ENCODE measurements around the gene KRT85.
"Not testable (repeated sequence)": the region's sequence is repeated elsewhere in the genome, so short reads cannot be mapped to it uniquely, and the experiment has no call there.

The KRT85 gene

DNA sequence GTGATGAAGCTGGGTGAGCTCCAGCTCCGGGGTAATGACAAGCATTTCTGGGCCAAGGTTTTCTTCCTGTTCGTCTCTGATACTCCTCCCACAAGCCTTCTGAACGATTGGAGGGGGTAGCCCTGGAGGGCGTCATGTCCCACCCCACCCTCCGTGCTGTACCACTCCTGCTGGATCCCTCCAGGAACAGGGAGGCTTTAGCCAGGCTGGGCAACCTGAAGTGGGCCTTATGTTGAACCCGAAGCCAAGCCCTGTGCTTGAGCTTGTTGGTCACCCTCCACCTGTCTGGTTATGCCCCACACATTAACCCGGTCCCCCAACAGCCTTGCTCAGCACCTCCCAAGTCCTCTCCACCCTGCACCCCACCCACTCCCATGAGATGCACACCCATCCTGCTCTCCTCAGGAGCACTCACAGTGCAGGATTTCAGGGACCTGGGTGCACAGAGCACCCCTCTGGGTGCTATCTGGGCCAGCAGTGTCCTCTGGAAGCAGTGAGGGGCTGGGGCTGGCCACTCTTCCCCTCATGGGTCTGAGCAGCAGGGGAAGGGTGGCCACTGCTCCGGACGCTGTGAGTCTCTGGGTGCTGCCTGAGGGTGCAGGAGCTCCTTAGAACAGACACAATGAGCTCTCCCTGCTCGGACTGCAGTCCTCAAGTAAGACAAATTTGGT lies 39.3 kb downstream of the KRT85 start:
- FAIRE-seq (no peak), DNase-seq (ENCODE audit: low spot score) (no peak)

- FAIRE-seq (peak; percentile 88), DNase-seq (ENCODE audit: low spot score) (peak; percentile 91)
Observed at GRCh38 chr12:52327052-52327829, 40.0 kb downstream of the KRT85 start.

DNA sequence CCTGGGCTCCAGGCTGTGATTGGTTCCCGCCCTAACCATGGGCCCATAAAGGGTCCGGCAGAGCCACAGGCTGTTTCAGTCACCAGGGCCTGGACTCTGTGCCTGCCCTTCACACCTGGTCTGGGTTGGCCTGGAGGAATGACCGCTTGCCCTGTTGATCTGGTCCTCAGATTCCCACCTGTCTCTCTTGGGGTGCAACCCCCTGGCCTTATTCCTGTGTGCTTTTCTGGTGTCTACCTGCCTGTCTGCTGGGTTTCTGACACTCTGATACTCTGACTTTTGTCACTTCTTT lies 43.2 kb downstream of the KRT85 start:
- DNase-seq (ENCODE audit: low spot score), result no peak
- FAIRE-seq, result no peak

DNA sequence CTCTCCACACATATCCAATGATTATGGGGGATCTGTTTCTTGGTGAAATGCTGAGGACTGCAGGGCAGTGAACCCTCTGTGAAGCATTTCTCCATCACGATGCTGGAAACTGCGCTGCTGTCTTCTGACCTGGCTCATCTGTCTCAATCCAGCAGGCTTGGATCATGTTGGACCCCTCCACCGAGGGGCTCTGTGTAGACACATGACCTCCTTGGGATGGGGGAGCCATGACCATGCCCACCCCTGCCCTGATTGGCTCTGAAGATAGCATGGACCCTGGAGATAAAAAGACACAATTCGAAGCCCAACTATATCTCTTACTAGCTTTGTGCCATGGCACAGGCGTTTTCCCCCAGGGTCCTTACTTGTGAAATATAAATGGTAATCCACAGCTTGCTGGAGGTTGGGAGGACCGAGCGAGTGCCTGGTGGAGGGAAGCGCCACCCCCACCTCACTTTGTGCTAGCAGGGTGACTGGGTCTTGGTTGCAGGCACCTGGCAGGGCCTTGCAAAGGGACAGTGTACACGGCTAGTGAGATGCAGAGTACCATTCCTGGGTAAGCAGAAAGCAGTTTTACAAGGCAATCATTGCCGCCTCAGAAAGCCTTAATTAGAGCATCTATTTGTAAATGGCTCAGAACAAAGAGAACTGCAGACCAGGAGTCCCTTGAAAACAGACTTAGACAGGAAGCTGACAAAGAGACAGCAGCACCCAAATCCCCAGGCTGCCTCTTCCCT lies 43.7 kb downstream of the KRT85 start:
- DNase-seq (ENCODE audit: low spot score), result no peak

GRCh38 chr12:52323001-52323400 lies 44.3 kb downstream of the KRT85 start:
- no peak for FAIRE-seq
- no peak for DNase-seq (ENCODE audit: low spot score)

More for the DNA sequence above, 43.7 kb downstream of the KRT85 start:
- no peak for FAIRE-seq

GRCh38 chr12:52322069-52322468 lies 45.2 kb downstream of the KRT85 start:
- no peak for FAIRE-seq
- DNase-seq (ENCODE audit: low spot score), result no peak

DNA sequence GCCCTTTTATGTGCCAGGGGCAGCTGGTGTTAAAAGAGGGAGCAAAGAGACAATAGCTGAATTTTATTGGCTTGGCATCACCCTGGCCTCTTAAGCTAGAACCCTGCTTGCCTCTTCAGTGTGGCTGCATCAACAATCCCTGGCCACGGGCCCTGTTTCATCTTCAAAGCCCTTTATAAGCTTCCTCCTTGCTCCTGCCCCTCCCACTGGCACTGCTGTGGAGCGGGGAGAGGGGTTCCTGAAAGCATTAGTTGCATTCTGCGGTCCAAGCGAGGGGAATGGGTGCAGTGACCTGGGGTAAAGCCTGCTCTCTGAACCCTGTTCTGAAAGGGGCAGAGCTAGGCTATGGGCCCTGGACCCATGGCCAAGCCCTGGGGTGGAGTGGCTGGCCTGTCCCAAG lies 45.9 kb downstream of the KRT85 start:
- FAIRE-seq, result no peak
- DNase-seq (ENCODE audit: low spot score), result no peak

- DNase-seq (ENCODE audit: low spot score), result no peak
- FAIRE-seq, result no peak
Observed at GRCh38 chr12:52320784-52321400, 46.4 kb downstream of the KRT85 start, which contains the start of gene KRT83. TSS of gene KRT83 (minus strand) at chr12:52321398. CDS start at chr12:52321335, 63 bp downstream.

DNA sequence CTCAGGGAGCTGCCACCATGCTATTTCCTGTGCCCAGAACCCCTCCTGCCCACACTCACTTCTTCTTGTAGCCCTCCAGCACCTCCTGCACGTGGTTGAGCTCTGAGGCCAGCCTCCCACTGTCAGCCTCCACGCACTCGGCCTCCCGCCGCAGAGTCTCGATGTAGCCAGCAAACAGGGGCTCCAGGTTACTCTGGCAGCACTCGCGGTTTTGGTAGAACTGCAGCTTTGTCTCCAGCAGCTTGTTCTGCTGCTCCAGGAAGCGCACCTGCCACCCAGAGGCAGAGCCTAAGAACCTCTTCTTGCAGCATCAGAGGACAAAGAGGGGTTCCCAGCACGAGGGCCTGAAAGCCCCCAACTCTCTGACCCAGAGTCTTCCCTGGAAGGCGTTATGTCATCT lies 48.2 kb downstream of the KRT85 start:
- no peak for FAIRE-seq

GRCh38 chr12:52318241-52318990 lies 48.9 kb downstream of the KRT85 start:
- FAIRE-seq, result no peak

More for the DNA sequence above, 48.2 kb downstream of the KRT85 start:
- DNase-seq (ENCODE audit: low spot score), result no peak

DNA sequence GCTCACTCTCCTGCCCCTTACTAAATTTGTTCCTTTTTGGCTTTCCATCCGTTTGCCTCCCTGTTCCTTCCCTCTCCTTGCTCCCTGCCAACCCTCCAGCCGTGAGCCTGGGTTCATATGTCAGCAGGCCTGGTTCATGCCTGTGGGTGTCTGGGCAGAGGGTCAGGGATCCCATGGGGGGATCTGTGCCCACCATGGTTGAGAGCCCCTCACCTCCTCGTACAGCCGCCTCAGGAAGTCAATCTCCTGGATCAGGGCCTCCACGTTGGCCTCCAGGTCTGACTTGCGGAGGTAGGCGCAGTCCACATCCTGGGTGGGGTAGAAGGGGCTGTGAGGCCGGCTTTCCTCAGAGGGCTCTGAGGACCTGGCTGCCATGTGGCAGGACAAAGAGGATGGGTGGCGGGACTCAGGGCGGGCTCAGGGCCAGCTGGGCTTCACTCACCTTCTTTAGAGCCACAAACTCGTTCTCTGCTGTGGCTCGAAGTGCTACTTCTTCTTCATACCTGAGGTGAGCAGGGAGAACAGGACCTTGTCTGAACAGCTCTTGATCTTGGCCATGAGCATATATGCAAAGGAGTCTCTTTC lies 49.7 kb downstream of the KRT85 start:
- DNase-seq (ENCODE audit: low spot score) (no peak), FAIRE-seq (no peak)

More at GRCh38 chr12:52318241-52318990, 48.9 kb downstream of the KRT85 start:
- DNase-seq (ENCODE audit: low spot score), result no peak

DNA sequence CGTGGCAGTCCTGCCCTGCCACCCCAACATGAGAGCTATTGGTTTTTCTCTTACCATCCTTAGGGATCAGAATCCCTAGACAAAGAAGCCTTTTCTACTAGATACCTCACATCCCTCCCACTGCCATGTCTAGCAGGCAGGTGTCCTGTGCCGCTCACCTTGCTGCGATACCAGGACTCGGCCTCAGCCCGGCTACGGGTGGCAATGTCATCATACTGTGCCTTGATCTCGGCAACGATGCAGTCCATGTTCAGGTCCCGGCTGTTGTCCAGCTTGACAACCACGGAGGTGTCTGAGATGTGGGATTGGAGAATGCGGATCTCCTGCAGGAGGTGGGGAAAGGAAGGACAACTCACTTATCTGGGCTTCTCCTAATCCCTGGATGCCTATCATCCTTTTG lies 50.6 kb downstream of the KRT85 start:
- DNase-seq (ENCODE audit: low spot score), result no peak
- FAIRE-seq, result no peak

DNA sequence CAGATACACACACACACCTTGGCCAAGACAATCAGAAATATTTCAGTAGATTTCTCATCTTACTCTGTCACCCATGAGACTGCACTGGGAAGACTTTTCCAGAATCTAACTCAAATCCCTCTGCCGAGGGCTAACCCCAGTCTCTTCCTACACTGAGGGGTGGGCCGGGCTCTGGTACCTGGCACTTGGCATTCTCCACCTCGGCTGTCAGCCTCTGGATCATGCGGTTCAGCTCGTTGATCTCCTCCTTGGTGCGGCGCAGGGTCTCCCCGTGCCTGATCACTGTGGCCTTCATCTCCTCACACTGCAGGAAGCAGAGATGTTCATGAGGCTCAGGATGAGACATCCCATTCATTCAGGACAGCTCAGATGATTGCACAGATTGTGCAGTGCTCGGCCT lies 51.0 kb downstream of the KRT85 start:
- DNase-seq (ENCODE audit: low spot score) (no peak), FAIRE-seq (no peak)

DNA sequence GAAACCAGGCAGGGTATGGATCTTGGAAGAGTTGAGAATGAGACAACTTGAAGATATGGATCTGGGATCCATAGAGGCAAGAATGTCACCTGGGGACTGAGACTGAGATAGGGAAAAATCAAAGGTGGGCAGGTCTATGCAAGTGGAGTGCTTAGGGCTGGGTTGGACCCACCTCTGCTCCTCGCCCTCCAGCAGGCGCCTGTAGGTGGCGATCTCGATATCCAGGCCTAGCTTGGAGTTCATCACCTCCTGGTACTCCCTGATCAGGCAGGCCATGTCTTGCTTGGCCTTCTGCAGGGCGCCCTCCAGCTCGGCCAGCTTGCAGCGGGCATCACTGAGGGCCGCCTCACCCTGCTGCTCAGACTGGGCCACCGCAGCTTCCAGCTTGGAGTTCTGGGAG lies 51.6 kb downstream of the KRT85 start:
- FAIRE-seq; DNase-seq (ENCODE audit: low spot score): not testable (repeated sequence)

DNA sequence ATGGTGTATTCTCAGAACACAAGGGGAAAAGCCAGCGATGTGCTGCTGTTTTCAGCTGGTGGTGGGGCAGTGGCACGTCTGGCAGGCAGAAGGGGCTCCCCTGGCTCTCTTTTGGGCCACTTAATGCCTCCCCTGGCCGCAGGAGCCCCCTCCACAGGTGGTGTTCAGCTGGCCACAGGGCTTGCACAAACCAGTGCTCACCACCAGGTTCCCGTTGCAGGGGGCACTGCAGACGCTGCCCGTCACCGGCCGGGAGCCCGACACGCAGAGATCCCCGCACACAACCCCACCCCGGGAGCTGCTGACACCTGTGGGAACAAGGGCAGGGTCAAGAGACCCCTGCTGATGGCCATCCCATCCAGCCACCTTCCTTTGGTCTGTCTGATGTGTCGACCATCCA lies 52.8 kb downstream of the KRT85 start:
- FAIRE-seq, result no peak
- no peak for DNase-seq (ENCODE audit: low spot score)

- DNase-seq (ENCODE audit: low spot score) (no peak), FAIRE-seq (no peak)
Observed at GRCh38 chr12:52313926-52314325, 53.4 kb downstream of the KRT85 start.

DNA sequence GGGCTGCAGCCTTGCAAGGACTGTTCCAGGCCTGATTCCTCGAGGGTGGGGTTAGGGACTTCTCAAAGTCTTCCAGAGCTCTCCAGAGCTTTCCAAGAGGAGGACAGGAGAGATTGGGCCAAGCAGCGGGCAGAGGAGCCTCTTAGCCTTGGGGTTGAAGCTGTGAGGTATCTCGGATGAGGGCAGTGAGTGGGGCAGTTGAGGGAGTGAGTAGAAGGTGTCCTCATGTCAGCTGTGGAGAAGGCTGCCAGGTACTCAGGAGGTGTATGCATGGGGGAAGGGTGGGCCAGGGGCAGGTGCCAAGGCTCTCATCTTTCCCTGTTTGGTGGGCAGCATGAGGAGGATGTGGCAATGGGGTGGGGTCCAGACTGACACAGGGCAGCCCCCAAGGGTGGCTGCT lies 53.8 kb downstream of the KRT85 start:
- DNase-seq (ENCODE audit: low spot score), result no peak
- no peak for FAIRE-seq

GRCh38 chr12:52312086-52312485 lies 55.2 kb downstream of the KRT85 start:
- FAIRE-seq (no peak), DNase-seq (ENCODE audit: low spot score) (no peak)

- DNase-seq (ENCODE audit: low spot score) (no peak), FAIRE-seq (no peak)
Observed at GRCh38 chr12:52311285-52311648, 56.0 kb downstream of the KRT85 start.

DNA sequence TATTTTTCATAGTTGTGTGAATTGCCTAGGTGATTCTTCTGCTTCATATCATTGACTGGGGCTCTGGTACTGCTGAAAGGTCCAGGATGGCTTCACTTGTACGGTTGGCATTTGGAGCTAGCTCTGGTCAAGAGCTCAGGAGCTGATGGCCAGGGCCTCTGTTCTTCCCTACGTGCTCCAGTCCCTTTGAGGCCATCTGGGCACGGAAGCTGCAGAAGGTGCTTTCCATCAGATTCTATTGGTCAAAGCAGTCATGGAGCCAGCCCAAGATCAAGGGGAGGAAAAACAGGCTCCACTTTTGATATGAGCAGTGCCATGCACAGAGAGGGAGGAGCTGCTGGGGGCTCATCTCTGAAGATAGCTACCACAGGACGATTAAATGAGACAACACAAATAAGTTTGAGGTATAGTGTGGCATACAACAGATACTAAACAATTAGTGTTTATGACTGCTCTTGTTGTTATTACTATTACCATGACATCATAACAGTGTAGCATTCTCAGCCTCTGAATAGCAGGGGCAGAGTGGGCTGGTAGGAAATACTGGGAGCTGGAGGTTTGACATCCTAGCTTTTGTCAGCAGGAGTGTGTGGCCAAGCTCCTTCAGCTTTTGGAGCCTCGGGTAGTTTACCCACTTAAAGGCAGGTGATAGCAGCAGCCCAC lies 56.5 kb downstream of the KRT85 start:
- FAIRE-seq, result no peak
- no peak for DNase-seq (ENCODE audit: low spot score)

Data from RCC 7860 (cell line).